Measurements from ENCODE around the gene CCBE1.
"Not testable (repeated sequence)": the region's sequence is repeated elsewhere in the genome, so short reads cannot be mapped to it uniquely, and the experiment has no call there.

Gene CCBE1

DNA sequence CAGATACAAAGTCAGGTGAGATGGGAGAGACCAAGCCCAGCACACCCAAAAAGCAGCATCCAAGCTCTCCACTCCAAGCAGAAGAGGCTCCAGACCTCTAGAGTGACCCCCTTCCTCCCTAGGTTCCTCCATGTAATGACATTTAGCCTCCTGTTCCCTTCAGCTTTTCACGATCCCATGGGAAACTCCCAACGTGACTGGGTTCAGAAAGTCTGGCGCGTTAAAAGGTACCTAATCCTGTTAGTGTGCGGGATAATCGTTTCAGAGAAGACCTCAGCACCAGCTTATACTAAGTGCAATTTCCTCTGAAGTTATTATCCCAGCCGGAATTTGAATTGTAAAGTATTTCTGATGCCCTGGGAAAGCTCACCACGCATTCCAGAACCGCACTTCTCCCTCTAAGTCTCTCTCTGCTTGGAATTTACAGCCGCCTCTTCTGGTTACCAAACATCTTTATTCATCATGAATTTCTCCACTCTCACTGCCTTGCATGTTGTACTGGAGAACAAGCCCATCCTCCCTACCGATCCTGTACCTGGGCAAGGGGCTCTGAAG is 46.9 kb downstream of the CCBE1 start:
- DNase-seq: no peak

DNA sequence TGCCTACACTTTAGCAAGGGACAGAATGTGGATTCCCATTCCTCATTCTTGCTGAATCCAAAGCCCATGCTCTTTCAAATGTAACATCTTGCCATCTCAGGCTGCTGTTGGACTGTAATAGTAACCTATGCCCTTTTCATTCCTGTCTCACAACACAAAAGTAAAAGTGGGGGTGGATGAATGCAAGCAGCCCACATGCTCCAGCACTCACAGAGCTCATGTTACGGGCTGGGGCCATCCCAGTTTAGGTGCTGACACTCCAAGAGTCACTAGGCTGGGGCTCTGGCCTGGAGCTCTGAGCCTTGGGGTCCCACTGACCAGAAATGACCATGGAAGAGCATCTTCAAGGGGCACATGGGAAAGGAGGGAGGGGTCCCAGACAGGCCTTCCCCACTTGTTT is 47.6 kb downstream of the CCBE1 start:
- DNase-seq: no peak

DNA sequence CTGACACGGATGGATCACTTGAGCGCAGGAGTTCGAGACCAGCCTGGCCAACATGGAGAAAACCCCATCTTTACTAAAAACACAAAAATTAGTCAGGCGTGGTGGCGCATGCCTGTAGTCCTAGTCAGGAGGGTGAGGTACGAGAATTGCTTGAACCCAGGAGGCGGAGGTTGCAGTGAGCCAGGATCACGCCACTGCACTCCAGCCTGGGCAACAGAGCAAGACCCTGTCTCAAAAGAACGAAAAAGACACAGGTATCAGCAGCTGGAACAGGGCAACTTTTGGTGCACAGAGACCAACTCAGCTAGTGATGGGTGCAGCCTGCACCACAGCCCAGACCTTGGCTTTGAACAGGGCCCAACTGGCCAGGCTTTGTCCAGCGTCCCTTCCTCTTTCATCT is 48.8 kb downstream of the CCBE1 start:
- DNase-seq: not testable (repeated sequence)

DNA sequence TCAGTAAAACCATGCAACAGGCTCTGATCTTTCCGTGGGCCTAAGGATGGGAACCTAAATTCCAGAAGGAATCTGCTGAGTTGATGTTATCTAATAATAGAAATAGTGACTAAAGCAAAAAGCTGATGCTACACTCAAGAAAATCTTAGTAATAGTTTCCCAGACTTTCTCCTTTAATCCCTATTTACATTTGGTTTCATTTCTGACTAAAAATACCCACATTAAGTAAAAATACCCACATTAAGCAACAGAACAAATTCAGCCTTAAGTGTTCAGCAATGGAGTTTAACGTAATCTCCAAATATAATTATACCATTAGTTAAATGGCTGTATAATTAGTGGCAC is 50.3 kb downstream of the CCBE1 start:
- DNase-seq: no peak

DNA sequence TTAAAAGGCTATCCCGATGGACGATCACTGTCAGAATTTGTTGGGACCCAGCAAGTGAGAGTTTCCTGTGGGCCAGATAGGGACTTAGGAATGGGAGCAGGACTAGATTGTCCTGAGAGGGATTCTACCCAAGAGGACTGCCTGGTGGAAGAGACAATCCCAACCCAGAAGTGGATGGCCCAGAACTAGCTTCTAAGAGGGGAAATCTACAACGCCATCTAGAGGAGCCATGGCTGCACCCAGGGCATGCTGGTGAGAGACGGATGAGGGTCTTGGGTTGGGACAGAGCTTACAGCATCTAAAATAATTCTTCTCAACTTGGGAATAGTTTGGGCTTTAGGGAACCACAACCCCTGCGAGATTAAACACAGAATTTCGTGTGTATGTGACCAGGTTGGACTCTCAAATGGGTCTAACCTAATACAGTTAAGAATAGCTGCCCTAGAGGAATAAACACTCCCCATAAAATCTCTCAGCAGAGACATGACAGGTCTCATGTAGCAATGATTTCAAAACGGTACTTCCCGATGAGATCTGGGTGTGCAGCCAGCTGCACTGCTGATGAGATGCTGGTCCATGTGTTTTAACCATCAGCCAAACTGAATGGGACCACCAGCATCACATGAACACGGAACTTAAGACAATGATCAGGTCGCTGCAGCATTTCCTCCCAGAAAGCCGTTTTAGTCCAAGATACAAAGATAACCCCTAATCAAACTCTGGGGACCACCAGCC is 50.8 kb downstream of the CCBE1 start:
- no peak for DNase-seq

DNA sequence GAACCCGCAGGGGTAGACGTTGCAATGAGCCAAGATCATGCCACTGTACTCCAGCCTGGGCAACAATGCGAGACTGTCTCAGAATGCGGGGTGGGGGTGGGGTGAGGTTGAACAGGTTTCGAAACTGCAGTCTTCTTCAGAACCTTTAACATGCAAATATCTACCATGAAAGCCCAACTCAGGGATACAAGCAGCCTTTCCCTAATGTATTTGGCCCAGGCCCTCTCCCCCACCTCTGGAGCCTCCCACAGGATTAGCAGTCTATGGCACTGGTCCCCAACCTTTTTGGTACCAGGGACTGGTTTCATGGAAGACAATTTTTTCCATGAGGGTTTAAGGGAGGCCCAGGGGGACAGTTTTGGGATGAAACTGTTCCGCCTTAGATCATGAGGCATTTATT is 53.5 kb downstream of the CCBE1 start:
- DNase-seq: no peak

DNA sequence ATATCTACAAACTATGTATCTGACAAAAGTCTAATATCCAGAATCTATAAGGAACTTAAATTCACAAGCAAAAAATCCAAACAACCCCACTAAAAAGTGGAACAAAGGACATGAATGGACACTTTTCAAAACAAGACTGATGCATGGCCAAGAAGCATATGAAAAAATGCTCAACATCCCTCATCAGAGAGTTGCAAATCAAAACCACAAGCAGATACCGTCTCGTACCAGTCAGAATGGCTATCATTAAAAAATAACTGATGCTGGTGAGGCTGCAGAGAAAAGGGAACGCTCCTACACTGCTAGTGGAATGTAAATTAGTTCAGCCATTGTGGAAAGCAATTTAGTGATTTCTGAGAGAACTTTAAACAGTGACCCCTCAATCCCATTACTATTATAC is 56.5 kb downstream of the CCBE1 start:
- DNase-seq: no peak

DNA sequence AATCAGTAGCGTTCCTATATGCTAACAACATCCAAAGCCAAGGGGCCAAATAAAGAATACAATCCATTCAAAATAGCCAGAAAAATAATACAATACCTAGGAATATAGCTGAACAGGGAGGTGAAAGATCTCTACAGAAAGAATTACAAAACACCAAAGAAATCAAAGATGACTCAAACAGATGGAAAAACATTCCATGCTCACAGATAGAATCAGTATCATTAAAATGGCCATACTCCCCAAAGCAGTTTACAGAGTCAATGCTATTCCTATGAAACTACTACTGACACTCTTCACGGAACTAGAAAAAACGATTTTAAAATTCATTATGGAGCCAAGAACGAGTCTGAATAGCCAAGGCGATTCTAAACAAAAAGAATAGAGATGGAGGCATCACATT is 57.4 kb downstream of the CCBE1 start:
- DNase-seq: no peak

DNA sequence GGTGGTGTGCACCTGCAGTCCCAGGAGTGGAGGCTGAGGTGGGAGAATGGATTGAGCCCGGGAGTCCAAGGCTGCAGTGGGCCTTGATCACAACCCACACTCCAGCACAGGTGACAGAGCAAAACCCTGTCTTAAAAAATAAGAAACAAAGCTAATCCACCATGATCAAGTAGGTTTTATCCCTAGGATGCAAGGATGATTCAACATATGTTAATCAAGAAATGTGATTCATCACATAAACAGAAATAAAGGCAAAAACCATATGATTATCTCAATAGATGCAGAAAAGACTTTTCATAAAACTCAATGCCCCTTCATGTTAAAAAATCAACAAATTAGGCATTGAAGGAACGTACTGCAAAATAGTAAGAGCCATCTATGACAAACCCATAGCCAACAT is 58.1 kb downstream of the CCBE1 start:
- no peak for DNase-seq

DNA sequence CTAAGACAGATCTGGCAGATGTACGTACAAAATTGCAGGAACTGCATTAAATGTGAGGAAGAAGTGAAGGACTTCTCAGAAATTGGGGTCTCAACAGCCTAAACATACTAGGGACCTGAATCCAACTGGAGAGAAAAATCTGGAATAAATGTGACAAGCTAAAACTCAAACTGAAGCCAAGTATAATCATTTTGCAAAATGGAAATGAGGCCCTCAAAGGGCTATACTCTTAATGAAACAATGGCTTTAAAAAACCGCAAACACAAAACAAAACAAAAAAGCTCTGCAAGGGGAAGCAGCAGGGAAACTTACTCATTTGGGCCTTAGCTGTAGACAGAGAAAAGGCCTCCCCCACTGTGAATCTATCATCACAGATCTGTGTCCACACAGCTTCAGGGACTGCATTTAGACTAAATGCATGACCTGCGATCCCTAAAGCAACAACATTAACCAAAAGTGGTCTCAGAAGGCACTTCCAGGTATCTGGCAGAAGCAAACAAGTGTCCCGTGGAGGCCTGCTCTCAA is 63.2 kb downstream of the CCBE1 start:
- no peak for DNase-seq

DNA sequence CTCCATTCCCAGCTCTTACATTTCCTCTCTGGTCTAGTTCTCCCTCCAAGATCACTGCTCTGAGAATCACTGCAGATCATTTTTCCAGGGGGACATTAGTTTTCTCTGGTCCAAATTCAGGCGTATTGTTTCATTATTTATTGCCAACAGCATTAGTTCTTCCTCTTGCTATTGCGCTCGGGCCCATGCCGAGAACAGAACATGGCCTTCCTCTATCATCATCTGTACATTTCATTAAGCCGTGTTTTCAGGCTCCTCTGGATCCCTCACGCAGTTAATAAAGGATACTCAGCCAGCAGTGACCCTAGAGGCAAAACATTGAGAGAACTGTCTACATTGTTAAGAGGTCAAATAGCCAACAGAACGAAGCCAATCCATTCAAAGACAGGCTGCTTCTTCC is 63.9 kb downstream of the CCBE1 start:
- no peak for DNase-seq

DNA sequence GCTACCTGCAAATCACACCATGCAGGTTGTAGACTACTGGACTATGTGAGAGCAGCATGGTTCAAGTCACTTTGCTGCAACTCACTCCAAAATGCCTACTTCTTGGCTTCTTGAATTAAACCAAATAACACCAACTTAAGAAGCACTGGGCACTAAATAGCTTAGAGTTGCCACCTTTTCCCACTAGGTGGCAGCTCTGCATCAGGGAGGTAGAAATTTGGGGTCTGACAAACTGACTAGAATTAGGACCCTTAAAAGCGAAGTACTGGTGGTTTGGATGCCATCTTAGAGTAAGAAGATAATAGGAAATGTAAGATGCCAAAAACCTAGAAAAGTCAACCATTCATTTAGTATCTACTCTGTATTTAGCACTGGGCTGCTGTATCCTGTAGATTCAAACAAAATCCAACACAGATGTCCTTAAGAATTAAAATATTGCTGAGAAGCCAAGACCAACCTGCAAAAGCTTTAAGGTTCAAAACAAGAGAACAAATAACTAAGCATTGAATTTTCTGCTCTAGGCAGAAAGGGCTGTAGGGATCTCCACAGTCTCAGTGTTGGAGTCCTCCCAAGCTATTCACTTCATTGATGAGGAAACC is 65.5 kb downstream of the CCBE1 start:
- DNase-seq: no peak

DNA sequence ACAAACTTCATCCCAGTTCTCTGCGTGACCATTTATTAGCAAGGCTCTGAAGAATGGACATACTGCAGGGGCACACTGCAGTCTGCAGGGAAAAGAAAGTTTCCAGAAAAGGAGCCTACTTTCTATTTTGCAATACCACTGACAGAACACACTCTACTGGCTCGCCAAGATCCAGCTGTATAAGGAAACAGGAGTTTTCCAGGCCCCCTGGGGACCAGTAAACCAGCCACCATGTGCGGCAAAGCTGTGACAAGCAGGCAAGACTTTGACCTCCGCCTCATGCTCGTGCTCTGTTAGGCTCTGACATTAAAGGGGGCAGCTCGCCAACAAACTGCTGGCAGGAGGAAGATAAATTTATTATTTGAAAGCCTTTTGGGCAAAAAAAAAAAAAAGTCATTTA is 67.3 kb downstream of the CCBE1 start:
- no peak for DNase-seq

DNA sequence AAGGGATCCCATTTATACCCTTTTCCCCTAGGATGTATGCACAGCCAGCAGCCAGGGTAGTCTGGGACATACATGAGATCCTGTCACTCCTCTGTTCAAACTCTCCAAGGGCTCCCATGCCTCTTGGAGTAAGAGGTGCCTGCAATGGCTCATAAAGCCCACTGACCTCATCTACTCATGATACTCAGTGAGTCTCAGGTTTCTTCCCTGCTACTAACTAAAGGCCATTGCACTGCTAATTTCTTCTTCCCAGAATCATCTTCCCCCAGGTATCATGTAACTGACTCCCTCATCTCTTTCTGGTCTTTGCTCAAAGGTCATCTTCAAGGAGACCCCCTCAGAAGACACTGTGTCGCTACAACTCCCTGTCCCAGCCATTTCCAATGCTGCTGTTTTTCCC is 68.2 kb downstream of the CCBE1 start:
- DNase-seq: no peak

DNA sequence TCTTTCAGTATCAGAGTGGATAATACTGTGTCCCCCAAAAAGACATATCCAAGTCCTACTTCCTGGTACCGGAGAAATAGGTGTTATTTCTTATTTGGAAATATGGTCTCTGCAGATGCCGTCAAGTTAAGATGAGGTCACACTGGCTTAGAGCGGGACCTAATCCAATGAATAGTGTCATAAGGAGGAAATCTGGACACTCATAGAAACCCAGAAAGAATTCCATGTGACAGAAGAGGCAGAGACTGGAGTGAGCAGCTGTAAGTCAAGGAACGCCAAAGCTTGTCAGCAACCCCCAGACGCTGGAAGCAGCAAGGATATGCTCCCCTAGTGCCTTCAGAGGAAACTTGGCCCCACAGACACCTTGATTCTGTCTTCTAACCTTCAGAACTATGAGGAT is 69.8 kb downstream of the CCBE1 start:
- DNase-seq: no peak

DNA sequence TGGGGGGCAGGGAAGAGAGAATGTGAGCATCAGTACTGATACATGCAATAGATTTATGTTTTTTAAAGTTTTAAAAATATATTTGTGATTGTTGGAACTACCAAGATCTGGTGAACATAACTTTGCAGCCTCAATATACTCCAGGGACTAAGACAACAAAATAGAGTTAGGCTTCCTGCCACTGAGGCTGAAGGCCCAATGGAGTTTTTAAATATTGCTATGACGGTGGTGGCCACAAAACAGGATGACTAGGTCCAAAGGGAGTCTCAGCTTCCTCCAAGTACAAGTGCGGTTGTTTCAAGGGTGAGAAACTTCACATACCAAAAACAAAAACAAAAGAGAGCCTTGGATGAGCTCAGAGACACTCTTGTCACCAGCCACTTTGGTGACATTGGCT is 72.9 kb downstream of the CCBE1 start:
- DNase-seq: no peak

DNA sequence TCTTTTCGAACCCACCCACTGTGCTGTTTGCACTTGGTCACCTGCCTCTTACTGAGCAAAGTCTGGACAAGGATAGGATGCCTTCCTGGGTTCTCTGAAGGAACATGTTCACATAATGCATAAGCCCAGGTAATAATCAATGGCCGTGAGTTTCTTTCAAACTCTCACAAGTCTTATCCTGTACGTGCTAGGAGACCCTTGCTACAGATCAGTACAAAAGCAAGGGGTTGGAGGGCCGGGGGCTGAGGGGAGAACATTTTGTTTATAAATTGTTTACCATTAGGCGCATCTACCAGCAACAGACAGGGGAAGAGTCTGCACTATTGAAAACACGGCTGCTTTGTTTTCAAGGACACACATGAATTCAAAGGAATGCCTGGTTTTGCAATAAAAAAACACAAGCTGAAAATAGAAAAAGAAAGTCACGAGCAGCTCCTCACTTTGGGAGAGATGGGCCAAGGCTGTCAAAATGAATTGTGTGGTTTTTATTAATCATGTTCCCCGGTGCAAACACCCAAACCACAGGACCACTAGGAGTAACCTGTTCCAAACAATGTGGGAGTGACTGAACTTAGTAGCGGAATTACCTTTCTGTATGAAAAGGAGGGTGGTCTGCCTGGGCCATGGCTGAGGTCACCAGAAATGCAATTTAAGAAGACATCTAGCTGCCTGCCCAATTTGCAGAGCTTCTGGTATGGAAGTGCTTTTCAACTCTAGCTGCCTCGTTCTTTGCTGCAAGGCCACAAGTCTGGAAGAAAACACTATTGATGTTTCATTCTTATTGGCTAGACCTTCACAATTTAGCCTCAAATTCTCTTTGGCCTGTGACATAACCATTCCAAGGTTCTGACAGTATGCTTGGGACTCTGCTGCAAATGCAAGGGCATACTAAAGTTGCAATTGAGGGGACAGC is 73.5 kb downstream of the CCBE1 start:
- DNase-seq: no peak

DNA sequence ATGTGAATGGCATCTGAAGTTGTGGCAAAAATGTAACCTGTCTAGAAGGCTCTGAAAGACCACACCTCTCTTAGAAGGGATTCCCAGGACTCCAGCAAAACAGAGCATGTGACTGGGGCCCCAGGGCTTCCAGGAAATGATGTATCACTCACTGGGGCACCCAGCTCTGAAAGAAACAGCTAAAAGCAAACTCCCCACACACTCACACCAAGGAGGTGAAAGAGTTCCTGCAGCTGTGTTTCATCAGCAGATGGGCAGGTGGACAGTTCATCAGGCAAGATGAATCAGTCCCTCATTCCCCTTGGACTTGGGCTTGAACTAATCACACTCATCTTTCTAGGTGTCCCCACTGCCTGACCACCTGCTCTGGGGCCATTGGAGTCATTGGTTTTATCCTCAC is 76.2 kb downstream of the CCBE1 start:
- no peak for DNase-seq

DNA sequence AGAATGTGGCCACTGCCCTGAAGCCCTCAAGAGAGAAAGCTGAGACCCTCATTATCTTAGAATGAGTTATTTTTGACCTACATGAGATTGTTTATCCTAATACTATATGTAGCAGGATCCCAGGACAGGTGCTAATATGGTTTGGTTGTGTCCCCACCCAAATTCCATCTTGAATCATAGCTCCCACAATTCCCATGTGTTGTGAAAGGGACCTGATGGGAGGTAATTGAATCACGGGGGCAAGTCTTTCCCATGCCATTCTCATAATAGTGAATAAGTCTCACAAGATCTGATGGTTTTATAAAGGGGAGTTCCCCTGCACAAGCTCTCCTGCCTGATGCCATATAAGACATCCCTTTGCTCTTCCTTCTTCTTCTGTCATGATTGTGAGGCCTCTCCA is 76.8 kb downstream of the CCBE1 start:
- DNase-seq: no peak

DNA sequence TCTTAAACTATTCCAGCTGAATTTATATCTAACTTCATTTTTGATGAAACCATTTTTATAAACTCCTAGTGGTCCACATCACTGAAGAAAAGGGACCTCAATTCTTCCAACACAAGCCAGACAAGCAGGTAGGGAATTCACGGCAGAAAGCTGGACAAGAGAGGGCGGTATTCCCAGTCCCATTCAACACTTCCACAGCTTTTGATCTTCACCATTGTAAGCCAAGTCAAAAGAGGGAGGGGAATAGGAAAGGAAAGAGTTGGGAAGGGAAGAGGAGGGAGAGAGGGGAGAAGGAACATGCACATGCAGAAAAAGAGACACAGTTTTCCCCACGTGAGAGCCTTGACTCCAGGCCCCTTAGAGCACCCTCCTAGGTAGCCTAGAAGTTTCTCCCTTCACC is 77.4 kb downstream of the CCBE1 start:
- DNase-seq: no peak

DNA sequence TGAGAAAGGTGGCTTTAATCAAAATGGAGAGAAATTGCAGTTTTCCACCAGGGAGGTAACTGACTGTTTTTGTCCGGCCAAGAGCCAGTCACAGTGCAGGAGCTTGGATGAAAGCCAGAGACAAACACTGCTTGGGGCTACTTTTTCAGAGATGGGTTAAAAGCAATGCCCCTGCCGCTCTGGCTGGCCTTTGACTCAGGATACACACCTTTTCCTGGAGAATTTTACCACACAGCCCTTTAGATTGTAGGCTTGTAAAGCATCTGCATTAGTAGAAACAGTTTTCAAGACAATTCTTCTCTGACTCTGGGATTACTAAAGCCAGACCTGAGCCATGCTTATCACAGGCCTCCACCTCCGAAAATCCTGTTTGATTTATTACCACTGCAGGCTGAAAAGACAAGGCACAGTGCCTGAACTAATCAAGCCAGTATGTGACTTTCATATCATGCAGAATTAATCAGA is 79.7 kb downstream of the CCBE1 start:
- no peak for DNase-seq

DNA sequence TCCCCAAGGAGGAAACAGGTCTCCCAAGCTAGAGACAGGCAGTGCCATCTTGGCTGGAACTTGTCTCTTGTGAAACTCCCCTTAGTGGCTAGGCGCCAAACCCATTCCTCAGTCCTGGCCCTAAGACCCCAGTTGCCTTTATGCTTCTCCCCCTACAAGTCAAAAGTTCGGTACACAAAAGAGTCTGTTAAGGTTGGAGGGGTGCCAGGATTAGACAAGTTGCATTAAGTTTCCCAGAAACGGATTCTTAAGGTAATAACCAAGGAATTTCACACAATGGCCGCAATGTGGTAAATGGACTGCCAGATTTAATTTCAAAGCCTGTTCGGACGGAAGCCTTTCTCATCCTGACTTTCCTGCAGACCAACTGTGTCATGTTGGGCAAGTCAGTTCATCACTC is 80.7 kb downstream of the CCBE1 start:
- DNase-seq: no peak

DNA sequence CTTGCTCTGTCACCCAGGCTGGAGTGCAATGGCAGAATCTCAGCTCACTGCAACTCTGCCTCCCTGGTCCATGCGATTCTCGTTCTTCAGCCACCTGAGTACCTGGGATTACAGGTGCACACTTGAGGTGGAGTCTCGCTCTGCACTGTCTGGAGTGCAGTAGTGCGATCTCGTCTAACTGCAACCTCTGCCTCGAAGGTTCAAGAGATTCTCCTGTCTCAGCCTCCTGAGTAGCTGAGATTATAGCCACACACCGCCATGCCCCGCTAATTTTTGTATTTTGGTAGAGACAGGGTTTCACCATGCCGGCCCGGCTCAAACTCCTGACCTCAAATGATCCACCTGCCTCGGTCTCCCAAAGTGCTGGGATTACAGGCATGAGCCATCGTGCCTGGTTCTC is 83.3 kb downstream of the CCBE1 start:
- DNase-seq: no peak

DNA sequence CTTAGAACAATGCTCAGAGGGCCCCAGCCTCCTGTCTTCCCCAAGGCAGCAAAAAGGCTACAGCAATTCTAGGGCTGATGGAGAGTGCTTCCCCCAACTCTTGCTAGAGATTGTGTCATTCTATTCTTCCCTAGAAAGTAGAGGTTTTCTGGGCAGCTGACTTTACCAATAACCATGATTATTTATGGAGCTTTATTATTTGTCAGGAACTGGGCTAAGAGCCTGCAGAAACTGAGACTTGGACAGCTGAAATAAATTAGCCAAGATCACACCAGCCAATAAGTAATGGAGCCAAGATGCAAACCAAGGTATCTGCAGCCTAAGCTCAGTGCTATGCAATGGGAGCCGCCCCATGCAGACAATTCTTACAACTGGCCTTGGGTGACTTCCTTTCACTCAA is 84.8 kb downstream of the CCBE1 start:
- no peak for DNase-seq

Data from DMS79 (cell line).